HEK293T (cell line): ENCODE data around the gene IZUMO1R.
"Not testable (repeated sequence)": the region's sequence is repeated elsewhere in the genome, so short reads cannot be mapped to it uniquely, and the experiment has no call there.

ENCODE experiments used
- ARNT ChIP-seq: fragments of 450-650 bp; IDR thresholded peaks from 2 replicates; pipeline ENCODE4 v1.6.1; 2017; ENCODE audit warnings: mild to moderate bottlenecking
- BHLHE40 ChIP-seq: fragments of 450-650 bp; IDR thresholded peaks from 2 replicates; pipeline ENCODE4 v1.6.1; 2016; ENCODE audit warnings: mild to moderate bottlenecking, moderate library complexity, borderline replicate concordance
- ELF4 ChIP-seq: fragments of 450-650 bp; IDR thresholded peaks from 2 replicates; pipeline ENCODE4 v1.6.1; 2017; ENCODE audit warnings: antibody characterized with exemption
- FOXA1 ChIP-seq: fragments of 450-650 bp; IDR thresholded peaks from 2 replicates; pipeline ENCODE4 v1.6.1; 2016; ENCODE audit warnings: mild to moderate bottlenecking
- FOXK2 ChIP-seq: fragments of 450-650 bp; IDR thresholded peaks from 2 replicates; pipeline ENCODE4 v1.6.1; 2016; ENCODE audit warnings: mild to moderate bottlenecking
- FOXM1 ChIP-seq: fragments of 450-650 bp; IDR thresholded peaks from 2 replicates; pipeline ENCODE4 v1.6.1; 2017; ENCODE audit warnings: mild to moderate bottlenecking, borderline replicate concordance
- HDGF ChIP-seq: fragments of 450-650 bp; IDR thresholded peaks from 2 replicates; pipeline ENCODE4 v1.6.1; 2017; ENCODE audit warnings: antibody characterized with exemption, borderline replicate concordance
- SP1 ChIP-seq: fragments of 450-650 bp; IDR thresholded peaks from 2 replicates; pipeline ENCODE4 v1.6.1; 2017
- TARDBP ChIP-seq: fragments of 450-650 bp; IDR thresholded peaks from 2 replicates; pipeline ENCODE4 v1.6.1; 2016
- ZNF384 ChIP-seq: fragments of 450-650 bp; IDR thresholded peaks from 2 replicates; pipeline ENCODE4 v1.6.1; 2016

- TF ChIP-seq BHLHE40, FOXA1, FOXM1, ZNF384, ELF4, ARNT, SP1, HDGF, TARDBP, FOXK2: not testable (repeated sequence)
Measured at GRCh38 chr11:94350850-94351563, 46.6 kb downstream of the IZUMO1R start.
